ENCODE measurements around the gene PSG4.

The PSG4 gene

DNA sequence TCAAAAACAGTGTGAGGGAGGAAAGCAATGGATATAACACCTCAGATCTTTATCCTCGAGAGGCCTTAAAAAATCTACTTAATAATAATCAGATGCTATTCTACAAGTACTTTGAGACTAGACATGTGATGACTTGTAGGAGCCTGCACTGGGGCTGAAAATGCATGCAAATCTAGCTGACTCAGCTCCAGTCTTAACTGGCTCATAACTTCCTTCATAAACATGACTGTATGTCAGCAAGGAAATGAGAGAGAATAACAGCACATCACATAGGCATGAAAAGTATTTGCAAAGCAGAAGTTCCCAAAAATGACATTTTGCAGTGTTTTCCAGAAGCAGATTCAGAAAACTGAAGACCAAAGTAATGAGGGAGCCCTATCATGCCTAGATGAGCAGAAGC lies 57.2 kb downstream of the PSG4 start:
- Histone ChIP-seq H3K4me3 (ENCODE audit: insufficient read length, low read depth) (no peak overlapping the region), H3K9ac (ENCODE audit: insufficient read length, low read depth) (no peak overlapping the region), H3K27me3 (ENCODE audit: insufficient read depth, insufficient read length) (no peaks in the 10 kb centered on the region), H3K4me1 (ENCODE audit: insufficient read depth, insufficient read length) (no peaks in the 10 kb centered on the region), H3K36me3 (ENCODE audit: insufficient read depth, insufficient read length, low read length) (no peaks in the 10 kb centered on the region), H3K9me3 (ENCODE audit: insufficient read depth, low read length) (no peaks in the 10 kb centered on the region)
- no peak for DNase-seq (ENCODE audit: low read depth, low spot score)
- TF ChIP-seq ZNF274 (IDR thresholded peaks at IDR 0.05; ENCODE audit: low read depth, low read length) (no peak), YY1 (IDR thresholded peaks at IDR 0.05; ENCODE audit: insufficient read depth, insufficient read length) (no peak), SUZ12 (IDR thresholded peaks at IDR 0.05; ENCODE audit: extremely low read depth, insufficient read depth, insufficient read length) (no peak)

Measured in NT2/D1 (cell line).